IMR-90 (cell line): ENCODE results near the gene MTOR. TPM values are rescaled to one million over a fixed set of nuclear protein-coding genes. Genes with fewer than 3 reads are reported as not detected.
A peak's percentile ranks its signal among the peaks of the same experiment; 100 is the strongest.
"Not testable (repeated sequence)": the region's sequence is repeated elsewhere in the genome, so short reads cannot be mapped to it uniquely, and the experiment has no call there.

ENCODE experiments used
- ATAC-seq: fragments of 200-7000 bp; cut with Tn5 transposase; 2 replicates; pipeline ENCODE4 v1.9.1; 2020; ENCODE audit warnings: low read depth, mild to moderate bottlenecking, moderate library complexity
- BruUV-seq: library from RNA; stranded (reverse); fragments of 400-500 nt; replicated peaks from 2 replicates; lab custom pipeline; 2021; lab: Mats Ljungman, UMichigan
- CTCF ChIA-PET: fragments of 300-600 bp; formaldehyde crosslinking; extraction: SDS; loops from one replicate; lab custom pipeline; 2021; ENCODE audit warnings: antibody characterized with exemption; lab: Yijun Ruan, JAX
- POLR2A ChIA-PET: fragments of 300-600 bp; sonication (Branson Sonifier 250); formaldehyde crosslinking; loops from one replicate; lab custom pipeline; 2022; ENCODE audit warnings: antibody characterized with exemption; ENCODE audit not compliant: unreplicated experiment; lab: Charles Lee
- DNase-seq: peaks from one replicate; pipeline ENCODE4 v3.0.0; 2013
- H2AFZ ChIP-seq: replicated peaks from 2 replicates; pipeline ENCODE3; 2013; ENCODE audit warnings: low read length, mild to moderate bottlenecking; ENCODE audit not compliant: poor library complexity
- H2AK5ac ChIP-seq: 2 replicates; pipeline ENCODE4 v1.6.1; 2013; ENCODE audit warnings: low read depth, low read length, inconsistent platforms
- H2AK9ac ChIP-seq: replicated peaks from 2 replicates; pipeline ENCODE3; 2013; ENCODE audit warnings: mild to moderate bottlenecking, low read depth, low read length, moderate library complexity; ENCODE audit not compliant: poor library complexity
- H2BK120ac ChIP-seq: 2 replicates; pipeline ENCODE4 v1.6.1; 2013; ENCODE audit warnings: low read depth, low read length, inconsistent platforms
- H2BK15ac ChIP-seq: 3 replicates; pipeline ENCODE4 v1.6.1; 2013; ENCODE audit warnings: low read depth, low read length, inconsistent platforms
- H2BK20ac ChIP-seq: 2 replicates; pipeline ENCODE4 v1.6.1; 2013; ENCODE audit warnings: low read depth, mild to moderate bottlenecking, inconsistent platforms, low read length, moderate library complexity
- H2BK5ac ChIP-seq: 2 replicates; pipeline ENCODE4 v1.6.1; 2013; ENCODE audit warnings: mild to moderate bottlenecking, low read depth, low read length, inconsistent platforms; ENCODE audit not compliant: poor library complexity, severe bottlenecking
- H3K14ac ChIP-seq: replicated peaks from 2 replicates; pipeline ENCODE4 v1.6.1; 2013; ENCODE audit warnings: low read depth, low read length, inconsistent platforms
- H3K18ac ChIP-seq: 2 replicates; pipeline ENCODE4 v1.6.1; 2013; ENCODE audit warnings: low read depth, low read length, control low read depth
- H3K23ac ChIP-seq: 2 replicates; pipeline ENCODE4 v1.6.1; 2013; ENCODE audit warnings: low read depth, low read length, inconsistent platforms
- H3K27ac ChIP-seq: 2 replicates; pipeline ENCODE4 v1.5.1; 2013; ENCODE audit warnings: mild to moderate bottlenecking, control low read depth, low read length; ENCODE audit not compliant: insufficient read depth
- H3K27me3 ChIP-seq: 2 replicates; pipeline ENCODE4 v1.6.1; 2013; ENCODE audit warnings: low read length; ENCODE audit not compliant: control insufficient read depth, insufficient read depth
- H3K36me3 ChIP-seq: 2 replicates; pipeline ENCODE4 v1.6.1; 2013; ENCODE audit warnings: low read length, mixed read lengths; ENCODE audit not compliant: control insufficient read depth, insufficient read depth
- H3K4ac ChIP-seq: 2 replicates; pipeline ENCODE4 v1.6.1; 2013; ENCODE audit warnings: low read depth, low read length, inconsistent platforms
- H3K4me1 ChIP-seq: 2 replicates; pipeline ENCODE4 v1.6.1; 2013; ENCODE audit warnings: low read length, mixed read lengths; ENCODE audit not compliant: control insufficient read depth, insufficient read depth
- H3K4me2 ChIP-seq: 2 replicates; pipeline ENCODE4 v1.6.1; 2013; ENCODE audit warnings: low read depth, mild to moderate bottlenecking, control low read depth, low read length, moderate library complexity
- H3K4me3 ChIP-seq: 2 replicates; pipeline ENCODE4 v1.5.1; 2013; ENCODE audit warnings: low read depth, mild to moderate bottlenecking, control low read depth, low read length, moderate library complexity; ENCODE audit not compliant: insufficient read depth
- H3K56ac ChIP-seq: 2 replicates; pipeline ENCODE4 v1.6.1; 2013; ENCODE audit warnings: low read length, inconsistent platforms; ENCODE audit not compliant: insufficient read depth; ENCODE audit errors: extremely low read depth
- H3K79me1 ChIP-seq, 2 experiments: 2 replicates each; pipeline ENCODE4 v1.6.1; 2013; ENCODE audit warnings: low read length in 2 of 2, inconsistent platforms in 1 of 2, low read depth in 1 of 2
- H3K9ac ChIP-seq: 2 replicates; pipeline ENCODE4 v1.6.1; 2013; ENCODE audit warnings: low read depth, low read length, control low read depth
- H3K9me1 ChIP-seq: 2 replicates; pipeline ENCODE4 v1.6.1; 2013; ENCODE audit warnings: low read length, inconsistent platforms; ENCODE audit not compliant: insufficient read depth
- H3K9me3 ChIP-seq: 2 replicates; pipeline ENCODE4 v1.6.1; 2013; ENCODE audit warnings: low read length; ENCODE audit not compliant: control insufficient read depth, insufficient read depth
- H4K20me1 ChIP-seq: 2 replicates; pipeline ENCODE4 v1.6.1; 2013; ENCODE audit warnings: low read length, inconsistent platforms; ENCODE audit not compliant: insufficient read depth
- H4K5ac ChIP-seq: 2 replicates; pipeline ENCODE4 v1.6.1; 2013; ENCODE audit warnings: mild to moderate bottlenecking, low read depth, low read length, control low read depth
- H4K8ac ChIP-seq, 2 experiments: 2 replicates each; pipeline ENCODE4 v1.6.1; 2013; ENCODE audit warnings: low read depth in 2 of 2, low read length in 2 of 2, control low read depth in 1 of 2, inconsistent platforms in 1 of 2
- H4K91ac ChIP-seq: 2 replicates; pipeline ENCODE4 v1.6.1; 2013; ENCODE audit warnings: low read depth, low read length, inconsistent platforms; ENCODE audit not compliant: insufficient read depth
- CEBPB ChIP-seq: IDR thresholded peaks from 2 replicates; pipeline ENCODE4 v1.6.1; 2012; ENCODE audit warnings: low read depth, low read length, improper control_type of control experiment
- FOS ChIP-seq: fragments of 150-350 bp; IDR thresholded peaks from 2 replicates; pipeline ENCODE4 v1.6.1; 2016; ENCODE audit warnings: low read depth, low read length
- MAZ ChIP-seq: IDR thresholded peaks from 2 replicates; pipeline ENCODE4 v1.6.1; 2012; ENCODE audit warnings: low read depth, mild to moderate bottlenecking, low read length, improper control_type of control experiment, moderate library complexity, borderline replicate concordance
- WGBS, 2 experiments: methylation state at CpG; one replicate each; pipeline versions ENCODE4 v1.1.5 to v1.1.7; 2013; ENCODE audit warnings: missing lambda C conversion rate in 2 of 2; ENCODE audit not compliant: insufficient read length in 1 of 2; ENCODE audit errors: extremely low coverage in 2 of 2; 5-methylcytosine and 5-hydroxymethylcytosine counted together
- dilution Hi-C: fragments of 300-500 bp; cut with HindIII; formaldehyde crosslinking; loops from one replicate; pipeline ENCODE4 v1.14.3; 2018; ENCODE audit warnings: low sequenced_read_pairs; ENCODE audit not compliant: unreplicated experiment
- in situ Hi-C: fragments of 300-500 bp; cut with MboI; formaldehyde crosslinking; loops from 3 replicates; pipeline ENCODE4 v1.14.3; 2019; ENCODE audit warnings: low sequenced_read_pairs, inconsistent platforms, mixed read lengths
- intact Hi-C: fragments of 100-400 bp; cut with micrococcal nuclease; formaldehyde crosslinking; loops from 2 replicates; pipeline ENCODE4 v1.10.0; 2022
- polyA plus RNA-seq, 3 experiments: library from polyadenylated mRNA; depleted of rRNA; stranded (reverse); fragments of >200 nt; gene quantifications; 2 replicates each; pipeline ENCODE4 v1.2.3, GENCODE V29; 2012; ENCODE audit warnings: low replicate concordance in 1 of 3
- total RNA-seq: library from RNA; depleted of rRNA; stranded (reverse); fragments of >200 nt; gene quantifications from 2 replicates; pipeline ENCODE4 v1.2.3, GENCODE V29; 2012

The MTOR gene
- total and polyA plus RNA-seq, 2 of the 4 experiments (the other 2 are of a cell fraction): 19.2 to 36.7 TPM

DNA sequence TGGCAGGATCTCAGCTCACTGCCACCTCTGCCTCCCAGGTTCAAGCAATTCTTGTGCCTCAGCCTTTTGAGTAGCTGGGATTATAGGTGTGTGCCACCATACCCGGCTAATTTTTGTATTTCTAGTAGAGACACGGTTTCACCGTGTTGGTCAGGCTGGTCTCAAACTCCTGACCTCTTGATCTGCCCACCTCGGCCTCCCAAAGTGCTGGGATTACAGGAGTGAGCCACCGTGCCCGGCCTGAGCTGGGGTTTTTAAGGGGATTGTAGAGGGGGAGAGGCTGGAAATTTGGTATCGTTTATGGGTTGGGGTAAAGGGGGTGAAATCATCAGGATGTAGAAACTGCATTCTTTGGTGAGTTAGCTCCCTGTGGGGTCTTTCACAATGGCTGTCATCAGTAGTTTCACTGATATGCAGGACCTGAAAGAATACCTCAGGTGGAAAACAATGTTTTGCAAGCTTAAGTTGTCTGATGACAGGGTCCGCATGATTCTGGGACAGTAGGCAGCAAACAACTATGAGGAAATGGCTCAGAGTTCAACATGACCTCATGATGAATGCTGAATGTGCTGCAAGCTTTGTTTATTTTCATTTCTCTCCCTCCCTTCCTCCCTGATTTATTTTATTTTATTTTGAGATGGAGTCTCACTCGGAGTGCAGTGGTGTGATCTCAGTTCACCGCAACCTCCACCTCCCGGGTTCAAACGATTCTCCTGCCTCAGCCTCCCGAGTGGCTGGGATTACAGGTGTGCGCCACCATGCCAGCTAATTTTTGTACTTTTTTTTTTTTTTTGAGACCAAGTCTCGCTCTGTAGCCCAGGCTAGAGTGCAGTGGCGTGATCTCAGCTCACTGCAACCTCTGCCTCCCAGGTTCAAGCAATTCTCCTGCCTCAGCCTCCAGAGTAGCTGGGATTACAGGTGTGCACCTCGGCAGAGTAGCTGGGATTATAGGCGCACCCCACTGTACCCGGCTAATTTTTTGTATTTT is 5.3 kb upstream of the MTOR start:
- dilution Hi-C loops, H3K4me2 ChIP-seq, H2BK5ac ChIP-seq, H2BK15ac ChIP-seq, H3K4ac ChIP-seq, H3K14ac ChIP-seq, POLR2A ChIA-PET, H3K27me3 ChIP-seq, H3K56ac ChIP-seq, H3K9me3 ChIP-seq, H2AK9ac ChIP-seq, H3K4me3 ChIP-seq, H3K23ac ChIP-seq, H4K8ac ChIP-seq, H3K9ac ChIP-seq, H3K9me1 ChIP-seq, H4K91ac ChIP-seq, BruUV-seq, H2AFZ ChIP-seq, H2BK120ac ChIP-seq, in situ Hi-C loops, H3K27ac ChIP-seq, H3K4me1 ChIP-seq, H3K36me3 ChIP-seq, CTCF ChIA-PET, H2BK20ac ChIP-seq, H4K20me1 ChIP-seq, H3K18ac ChIP-seq, H4K5ac ChIP-seq, H2AK5ac ChIP-seq, H3K79me1 ChIP-seq: not testable (repeated sequence)
- peak; percentile 84 for DNase-seq
- TF ChIP-seq MAZ: 0 out of 2 replicates have a peak, but pooled peaks have one; percentile 10
- 0 out of 2 replicates have a peak, but pooled peaks have one; percentile 11 for TF ChIP-seq FOS
- peak; percentile 83 for TF ChIP-seq CEBPB
- intact Hi-C loops: loop anchor here (10.0 kb wide), 1 partner anchor 207 kb away; the partner anchor contains the start of gene DISP3
- ATAC-seq: peak; percentile 44; the same call in 1 of the 2 replicates
- WGBS, 2 experiments: 87% methylated on average over 3 of the region's 19 CpGs; no CpG with 5 or more reads in 1 of the 2 experiments
